Lower lobe of right lung (tissue), 2 donors: Measurements from ENCODE around the gene RNASEH2B. TPM values are rescaled to one million over a fixed set of nuclear protein-coding genes. Genes with fewer than 3 reads are reported as not detected.

ENCODE experiments used
- ATAC-seq, 2 donors: fragments of 200-7000 bp; cut with Tn5 transposase; one replicate each; pipeline ENCODE4 v1.9.1; 2020 to 2022; ENCODE audit warnings: mild to moderate bottlenecking in 2 of 2, moderate library complexity in 2 of 2
- DNase-seq: peaks from one replicate; pipeline ENCODE4 v3.0.0-alpha.2; 2020
- H3K27ac ChIP-seq: fragments of 200-600 bp; one replicate; pipeline ENCODE4 v1.8.0; 2022
- H3K27me3 ChIP-seq: fragments of 200-600 bp; one replicate; pipeline ENCODE4 v1.8.0; 2022; ENCODE audit warnings: low read depth
- H3K36me3 ChIP-seq: fragments of 200-600 bp; one replicate; pipeline ENCODE4 v1.8.0; 2022; ENCODE audit warnings: mild to moderate bottlenecking
- H3K4me1 ChIP-seq: fragments of 200-600 bp; one replicate; pipeline ENCODE4 v1.8.0; 2022
- H3K4me3 ChIP-seq: fragments of 200-600 bp; one replicate; pipeline ENCODE4 v1.8.0; 2022; ENCODE audit warnings: mild to moderate bottlenecking
- H3K9me3 ChIP-seq: fragments of 200-600 bp; one replicate; pipeline ENCODE4 v1.8.0; 2022
- CTCF ChIP-seq: fragments of 200-600 bp; IDR thresholded peaks from one replicate; pipeline ENCODE4 v1.8.0; 2022; ENCODE audit warnings: antibody characterized with exemption, mild to moderate bottlenecking
- intact Hi-C: fragments of 100-400 bp; cut with DNase I; formaldehyde crosslinking; loops from one replicate; pipeline ENCODE4 v1.11.0; 2022
- total RNA-seq: library from RNA; stranded (reverse); fragmentation: NEBNext Ultra II Directional; extraction: Animal tissue kit (Norgen Biotek cat#: 25700); gene quantifications from one replicate; pipeline ENCODE4 v1.2.1, GENCODE V29; 2021
- donor health status: DM: no; HTN: yes; CAD: no; lungs with severe emphysema.

Gene RNASEH2B
- total RNA-seq, 1 donor from 2014 or later = 50.7 TPM

GRCh38 chr13:50911937-50912795 lies 2.6 kb downstream of the RNASEH2B start:
- TF ChIP-seq CTCF = peak; percentile 90
- Histone ChIP-seq H3K4me1 (peaks cover 55% of the 10 kb centered on the region), H3K9me3 (no peaks in the 10 kb centered on the region), H3K4me3 (peak overlapping the region; percentile 86), H3K27ac (no peak overlapping the region), H3K27me3 (no peaks in the 10 kb centered on the region), H3K36me3 (no peaks in the 10 kb centered on the region)
- intact Hi-C loops = no loop called here
- ATAC-seq (peak; percentile 57 to 72), DNase-seq (peak; percentile 91)

GRCh38 chr13:50912851-50913250 lies 3.3 kb downstream of the RNASEH2B start:
- intact Hi-C loops = no loop called here

GRCh38 chr13:50914176-50914700 lies 4.6 kb downstream of the RNASEH2B start:
- intact Hi-C loops = no loop called here
- Histone ChIP-seq H3K4me3 (no peak overlapping the region), H3K27ac (peak overlapping the region; percentile 26), H3K27me3 (no peaks in the 10 kb centered on the region), H3K4me1 (peaks cover 65% of the 10 kb centered on the region), H3K36me3 (no peaks in the 10 kb centered on the region), H3K9me3 (no peaks in the 10 kb centered on the region)
- no peak for TF ChIP-seq CTCF
- no peak for ATAC-seq
- no peak for DNase-seq

More at GRCh38 chr13:50912851-50913250, 3.3 kb downstream of the RNASEH2B start:
- DNase-seq (no peak), ATAC-seq (no peak)
- Histone ChIP-seq H3K9me3 (no peaks in the 10 kb centered on the region), H3K27ac (no peak overlapping the region), H3K27me3 (no peaks in the 10 kb centered on the region), H3K36me3 (no peaks in the 10 kb centered on the region), H3K4me3 (no peak overlapping the region), H3K4me1 (peaks cover 61% of the 10 kb centered on the region)
- TF ChIP-seq CTCF = no peak

- peaks cover 70% of the 10 kb centered on the region for H3K4me1 ChIP-seq
- ATAC-seq (no peak), DNase-seq (no peak)
- no peak for TF ChIP-seq CTCF
- H3K9me3 ChIP-seq = no peaks in the 10 kb centered on the region
- H3K36me3 ChIP-seq = no peaks in the 10 kb centered on the region
- intact Hi-C loops = no loop called here
- no peaks in the 10 kb centered on the region for H3K27me3 ChIP-seq
- no peak overlapping the region for H3K4me3 ChIP-seq
- peak overlapping the region; percentile 26 for H3K27ac ChIP-seq
Observed at GRCh38 chr13:50914848-50915247, 5.3 kb downstream of the RNASEH2B start.

GRCh38 chr13:50915565-50915964 lies 6.0 kb downstream of the RNASEH2B start:
- no peaks in the 10 kb centered on the region for H3K36me3 ChIP-seq
- H3K27ac ChIP-seq = peak overlapping the region; percentile 26
- intact Hi-C loops = no loop called here
- no peaks in the 10 kb centered on the region for H3K9me3 ChIP-seq
- no peak for DNase-seq
- no peak for ATAC-seq
- no peaks in the 10 kb centered on the region for H3K27me3 ChIP-seq
- H3K4me1 ChIP-seq = peaks cover 69% of the 10 kb centered on the region
- TF ChIP-seq CTCF = no peak
- no peak overlapping the region for H3K4me3 ChIP-seq
